HepG2 (cell line): ENCODE measurements around the gene INAFM1. TPM values are rescaled to one million over a fixed set of nuclear protein-coding genes. Genes with fewer than 3 reads are reported as not detected.

Experiments used
- ASH2L ChIP-seq: fragments of 300-600, 200-600 bp; sonication (generic); IDR thresholded peaks from 2 replicates; pipeline ENCODE4 v1.7.0; 2017; ENCODE audit warnings: low read depth, mild to moderate bottlenecking, moderate library complexity, mixed read lengths, low read length; ENCODE audit not compliant: insufficient read length
- BORCS8-MEF2B ChIP-seq: sonication (generic); formaldehyde crosslinking; IDR thresholded peaks from 2 replicates; pipeline ENCODE4 v1.8.0; 2022; ENCODE audit warnings: mild to moderate bottlenecking, missing genetic modification reagents
- CBX2 ChIP-seq, 2 experiments: fragments of 200-600 bp in 1 of 2; sonication (generic); formaldehyde crosslinking in 1 of 2; IDR thresholded peaks; 2 replicates each; pipeline versions ENCODE4 v1.7.0 to v1.8.1; 2018 to 2022; ENCODE audit warnings: low read depth in 2 of 2, low read length in 1 of 2, mild to moderate bottlenecking in 1 of 2, missing genetic modification reagents in 1 of 2
- HDAC6 ChIP-seq: fragments of 200-600 bp; sonication (generic); IDR thresholded peaks from 2 replicates; pipeline ENCODE4 v1.7.0; 2017; ENCODE audit warnings: mild to moderate bottlenecking, antibody characterized with exemption, low read length, low read depth
- HMG20B ChIP-seq: conservative IDR thresholded peaks from 2 replicates; pipeline ENCODE4 v1.6.1; 2016; ENCODE audit warnings: missing genetic modification reagents, missing compliant biosample characterization
- IKZF4 ChIP-seq: sonication (generic); formaldehyde crosslinking; IDR thresholded peaks from 2 replicates; pipeline ENCODE4 v1.5.1; 2020; ENCODE audit warnings: borderline replicate concordance, mild to moderate bottlenecking, low read depth, missing genetic modification reagents; ENCODE audit errors: not compliant biosample characterization
- IKZF5 ChIP-seq: IDR thresholded peaks from 2 replicates; pipeline ENCODE4 v1.6.1; 2018; ENCODE audit warnings: missing genetic modification reagents, mild to moderate bottlenecking, missing compliant biosample characterization
- JARID2 ChIP-seq: sonication (generic); formaldehyde crosslinking; IDR thresholded peaks from 2 replicates; pipeline ENCODE4 v1.8.1; 2023; ENCODE audit warnings: missing genetic modification reagents, inconsistent platforms; ENCODE audit not compliant: insufficient replicate concordance
- KLF11 ChIP-seq: IDR thresholded peaks from 2 replicates; pipeline ENCODE4 v1.6.1; 2016; ENCODE audit warnings: missing compliant biosample characterization
- KLF6 ChIP-seq: IDR thresholded peaks from 2 replicates; pipeline ENCODE4 v1.8.0; 2016; ENCODE audit warnings: missing biosample characterization, missing genetic modification reagents
- MAFK ChIP-seq, 2 experiments: IDR thresholded peaks in 1 of 2; conservative IDR thresholded peaks in 1 of 2; 2 replicates each; pipeline ENCODE4 v1.6.1; 2011; ENCODE audit warnings: improper control_type of control experiment in 2 of 2, low read length in 2 of 2
- MYC ChIP-seq: sonication (generic); formaldehyde crosslinking; IDR thresholded peaks from 2 replicates; pipeline ENCODE4 v1.9.0; 2021; ENCODE audit warnings: missing genetic modification reagents, borderline replicate concordance
- NFE2L2 ChIP-seq: fragments of 150-350 bp; IDR thresholded peaks from 2 replicates; pipeline ENCODE4 v1.6.1; 2014; ENCODE audit warnings: low read length
- PPARG ChIP-seq: conservative IDR thresholded peaks from 2 replicates; pipeline ENCODE4 v1.6.1; 2016; ENCODE audit warnings: missing biosample characterization, missing genetic modification reagents
- PRMT3 ChIP-seq: sonication (generic); formaldehyde crosslinking; IDR thresholded peaks from 2 replicates; pipeline ENCODE4 v1.8.1; 2022; ENCODE audit warnings: low read depth, mild to moderate bottlenecking, moderate library complexity, missing genetic modification reagents, borderline replicate concordance
- RBFOX2 ChIP-seq: fragments of 200-400 bp; formaldehyde crosslinking; IDR thresholded peaks from 2 replicates; pipeline ENCODE4 v1.6.1; 2017; ENCODE audit warnings: low read depth, mild to moderate bottlenecking, low read length
- SRY ChIP-seq: sonication (generic); formaldehyde crosslinking; IDR thresholded peaks from 2 replicates; pipeline ENCODE4 v1.8.0; 2022; ENCODE audit warnings: mild to moderate bottlenecking, missing genetic modification reagents
- STAT5B ChIP-seq: sonication (generic); formaldehyde crosslinking; IDR thresholded peaks from 2 replicates; pipeline ENCODE4 v1.4.0; 2020; ENCODE audit warnings: missing genetic modification reagents
- TARDBP ChIP-seq: sonication (generic); formaldehyde crosslinking; IDR thresholded peaks from 2 replicates; pipeline ENCODE4 v1.8.0; 2022; ENCODE audit warnings: mild to moderate bottlenecking, missing genetic modification reagents
- TMF1 ChIP-seq: sonication (generic); formaldehyde crosslinking; IDR thresholded peaks from 2 replicates; pipeline ENCODE4 v1.8.1; 2022; ENCODE audit warnings: low read depth, missing genetic modification reagents
- ZC3H4 ChIP-seq: sonication (generic); formaldehyde crosslinking; IDR thresholded peaks from 2 replicates; pipeline ENCODE4 v1.4.0; 2020; ENCODE audit warnings: missing genetic modification reagents, borderline replicate concordance
- ZFYVE20 ChIP-seq: sonication (generic); formaldehyde crosslinking; IDR thresholded peaks from 2 replicates; pipeline ENCODE4 v1.8.0; 2023; ENCODE audit warnings: low read depth, mild to moderate bottlenecking, moderate library complexity, missing genetic modification reagents, borderline replicate concordance
- ZNF24 ChIP-seq: fragments of 450-650 bp; IDR thresholded peaks from 2 replicates; pipeline ENCODE4 v1.6.1; 2017; ENCODE audit warnings: antibody characterized with exemption, mild to moderate bottlenecking
- ZNF496 ChIP-seq: sonication (generic); formaldehyde crosslinking; IDR thresholded peaks from 2 replicates; pipeline ENCODE4 v1.8.1; 2023; ENCODE audit warnings: mild to moderate bottlenecking, moderate library complexity, missing genetic modification reagents; ENCODE audit not compliant: insufficient replicate concordance
- ZNF598 ChIP-seq: sonication (generic); formaldehyde crosslinking; IDR thresholded peaks from 2 replicates; pipeline ENCODE4 v1.5.1; 2020; ENCODE audit warnings: mild to moderate bottlenecking, missing genetic modification reagents, borderline replicate concordance
- ZNF850 ChIP-seq: sonication (generic); formaldehyde crosslinking; conservative IDR thresholded peaks from 2 replicates; pipeline ENCODE4 v1.9.0; 2021; ENCODE audit warnings: mild to moderate bottlenecking, missing genetic modification reagents
- polyA plus RNA-seq, 8 experiments: library from polyadenylated mRNA; depleted of rRNA in 3 of 8; stranded (reverse) in 7 of 8; unstranded in 1 of 8; fragments of >200 nt; fragmentation: Illumina TruSeq in 4 of 8; extraction: Trizol in 4 of 8; gene quantifications; 2 replicates each; pipeline versions ENCODE4 v1.2.1 to v1.2.3, GENCODE V29; 2011 to 2016; ENCODE audit warnings: low read depth in 4 of 8, missing spikeins in 1 of 8, mixed read lengths in 1 of 8; ENCODE audit not compliant: insufficient read depth in 1 of 8
- total RNA-seq, 5 experiments: library from RNA; depleted of rRNA; stranded (reverse); fragments of >200 nt; fragmentation: Illumina TruSeq; extraction: Trizol; gene quantifications; 2 replicates each; pipeline ENCODE4 v1.2.3, GENCODE V29; 2016; ENCODE audit warnings: low read depth in 1 of 5

The INAFM1 gene
- total and polyA plus RNA-seq, 2 of the 13 experiments (the other 11 are each of a cell fraction or from before 2014, with no cell fraction given): 0.88 to 1.9 TPM

GRCh38 chr19:47227352-47228167, 47.1 kb upstream of the INAFM1 start (continued):
- no peak for TF ChIP-seq STAT5B
- TF ChIP-seq ZC3H4 (CRISPR knock-in tag): no peak
- no peak for TF ChIP-seq KLF11 (CRISPR knock-in tag)
- no peak for TF ChIP-seq NFE2L2
- TF ChIP-seq KLF6 (CRISPR knock-in tag): 0 out of 2 replicates have a peak, but pooled peaks have one; percentile 15
- no peak for TF ChIP-seq IKZF4 (CRISPR knock-in tag)
- no peak for TF ChIP-seq RBFOX2
- peak; percentile 62 for TF ChIP-seq ASH2L
- TF ChIP-seq ZFYVE20: no peak
- no peak for TF ChIP-seq MAFK (conservative IDR thresholded peaks at IDR 0.05 in 1 of 2, IDR thresholded peaks at IDR 0.05 in 1 of 2; ENCODE audit: low read length in 2 of 2)
- peak; percentile 53 for TF ChIP-seq IKZF5 (CRISPR knock-in tag)
- no peak for TF ChIP-seq ZNF24
- no peak for TF ChIP-seq HDAC6
- TF ChIP-seq ZNF850 (CRISPR knock-in tag): no peak
- TF ChIP-seq HMG20B: no peak; the same call in 1 of the 2 replicates
- no peak for TF ChIP-seq SRY
- no peak for TF ChIP-seq JARID2 (CRISPR knock-in tag)
- TF ChIP-seq ZNF598 (CRISPR knock-in tag): no peak
- no peak for TF ChIP-seq PRMT3 (CRISPR knock-in tag)
- no peak for TF ChIP-seq TMF1
- peak; percentile 44; the same call in 1 of the 2 replicates for TF ChIP-seq MYC (CRISPR knock-in tag)
- no peak for TF ChIP-seq CBX2 (IDR thresholded peaks at IDR 0.05; ENCODE audit: low read depth, low read length)
- no peak for TF ChIP-seq CBX2 (CRISPR knock-in tag; IDR thresholded peaks at IDR 0.05; ENCODE audit: low read depth)
- peak; percentile 63; the same call in 1 of the 2 replicates for TF ChIP-seq TARDBP (CRISPR knock-in tag)
- TF ChIP-seq BORCS8-MEF2B (CRISPR knock-in tag): no peak
- no peak; the same call in 1 of the 2 replicates for TF ChIP-seq PPARG (CRISPR knock-in tag)
- no peak for TF ChIP-seq ZNF496 (CRISPR knock-in tag)
